Activated CD8-positive, alpha-beta memory T cell treated with anti-CD3 and anti-CD28 coated beads, Interleukin-2, amount 50 U/mL, for 24 hours (primary cell): ENCODE data around the gene SKP1.

Source experiments
- DNase-seq: peaks from one replicate; pipeline ENCODE4 v3.0.0-alpha.2; 2020; ENCODE audit errors: extremely low read depth

The SKP1 gene

DNA sequence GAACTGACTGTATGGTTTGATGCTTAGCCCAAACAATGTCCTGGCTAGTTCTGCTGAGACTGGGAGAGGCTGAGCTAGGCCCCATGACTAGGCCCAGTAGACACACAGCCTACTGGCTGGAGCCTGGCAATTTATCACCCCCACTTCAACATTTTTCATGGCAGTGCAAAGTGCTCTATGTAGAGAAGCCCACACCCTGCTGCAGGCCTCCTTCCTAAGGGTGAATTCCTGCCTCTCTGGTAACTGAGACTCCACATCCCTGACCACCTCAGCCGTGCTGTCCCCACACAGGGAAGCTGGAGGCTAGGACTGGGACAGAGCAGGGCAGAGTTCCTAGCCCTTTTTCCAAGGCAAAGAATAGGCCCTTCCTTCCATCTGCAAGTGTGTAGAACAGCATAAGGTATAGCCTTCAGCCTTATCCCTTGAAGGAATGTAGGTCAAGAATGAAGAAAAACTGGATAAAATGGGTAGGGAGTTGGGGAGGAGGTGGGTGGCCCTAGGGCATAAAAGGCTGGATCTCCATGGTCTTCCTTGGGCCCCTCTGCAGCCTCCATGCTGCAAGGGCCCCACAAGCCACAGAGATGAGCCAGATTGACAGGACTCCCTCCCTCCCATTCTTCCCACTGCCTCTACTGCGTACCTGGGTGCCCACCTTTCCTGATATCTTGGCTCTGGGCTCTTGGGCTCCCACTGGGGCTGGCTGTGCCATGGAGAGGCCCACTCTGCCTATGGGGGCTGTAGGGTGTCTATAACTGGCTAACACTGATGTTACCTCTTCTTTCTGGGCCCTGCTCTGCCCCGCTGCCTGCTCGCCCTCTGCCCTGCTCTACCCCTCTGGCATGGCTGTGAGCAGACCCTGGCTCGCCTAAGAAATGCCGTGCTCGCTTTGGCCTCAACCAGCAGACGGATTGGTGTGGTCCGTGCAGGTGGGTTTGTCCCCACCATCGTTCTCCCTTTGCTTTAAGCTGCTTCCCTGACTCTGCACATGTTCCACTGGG lies 32.5 kb downstream of the SKP1 start:
- no peak for DNase-seq

DNA sequence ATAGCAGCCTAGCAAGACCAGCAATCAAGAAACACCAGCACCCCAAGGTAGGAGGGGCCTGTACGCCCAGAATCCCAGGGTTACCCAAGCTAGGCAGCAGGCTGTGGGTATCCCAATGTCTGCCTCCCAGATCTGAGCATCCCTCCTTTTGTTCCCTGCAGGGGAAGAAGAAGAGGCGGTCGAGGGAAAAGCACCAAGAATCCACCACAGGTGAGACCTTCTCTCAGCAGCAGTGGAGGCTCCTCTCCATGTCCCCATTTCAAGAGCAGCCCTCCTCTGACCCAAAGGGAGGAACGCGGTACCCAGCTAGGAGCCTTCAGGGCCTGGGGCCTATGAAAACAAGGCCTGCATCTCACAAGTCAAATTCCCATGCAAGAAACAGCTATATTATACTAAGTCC lies 33.3 kb downstream of the SKP1 start:
- DNase-seq: no peak

DNA sequence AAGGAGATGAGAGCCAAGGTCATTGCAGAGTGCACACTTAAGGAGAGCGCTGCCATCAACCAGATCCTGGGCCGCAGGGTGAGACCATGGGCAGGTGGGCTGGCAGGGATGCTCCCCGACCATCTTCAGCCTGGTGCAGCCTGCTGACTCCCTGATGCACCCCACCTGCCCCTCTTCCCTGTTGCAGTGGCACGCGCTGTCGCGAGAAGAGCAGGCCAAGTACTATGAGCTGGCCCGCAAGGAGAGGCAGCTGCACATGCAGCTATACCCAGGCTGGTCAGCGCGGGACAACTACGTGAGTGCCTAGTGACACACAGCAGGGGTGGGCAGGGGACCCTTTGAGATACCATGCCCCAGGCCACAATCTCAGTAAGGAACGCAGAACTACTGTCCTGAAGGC lies 33.9 kb downstream of the SKP1 start:
- DNase-seq: no peak

- DNase-seq: no peak
Observed at GRCh38 chr5:134142052-134142451, 34.7 kb downstream of the SKP1 start.

GRCh38 chr5:134141331-134142050 lies 35.3 kb downstream of the SKP1 start:
- DNase-seq: no peak

GRCh38 chr5:134140530-134141201 lies 36.1 kb downstream of the SKP1 start:
- no peak for DNase-seq

GRCh38 chr5:134139891-134140469 lies 36.8 kb downstream of the SKP1 start:
- no peak for DNase-seq

GRCh38 chr5:134139377-134139851 lies 37.3 kb downstream of the SKP1 start:
- DNase-seq: no peak

- no peak for DNase-seq
Observed at GRCh38 chr5:134138416-134139376, 38.1 kb downstream of the SKP1 start.

- no peak for DNase-seq
Observed at GRCh38 chr5:134136771-134137170, 40.0 kb downstream of the SKP1 start.

GRCh38 chr5:134136221-134136631 lies 40.5 kb downstream of the SKP1 start:
- DNase-seq: no peak

- no peak for DNase-seq
Observed at GRCh38 chr5:134135091-134135655, 41.6 kb downstream of the SKP1 start.

- no peak for DNase-seq
Observed at GRCh38 chr5:134133995-134134541, 42.7 kb downstream of the SKP1 start.

DNA sequence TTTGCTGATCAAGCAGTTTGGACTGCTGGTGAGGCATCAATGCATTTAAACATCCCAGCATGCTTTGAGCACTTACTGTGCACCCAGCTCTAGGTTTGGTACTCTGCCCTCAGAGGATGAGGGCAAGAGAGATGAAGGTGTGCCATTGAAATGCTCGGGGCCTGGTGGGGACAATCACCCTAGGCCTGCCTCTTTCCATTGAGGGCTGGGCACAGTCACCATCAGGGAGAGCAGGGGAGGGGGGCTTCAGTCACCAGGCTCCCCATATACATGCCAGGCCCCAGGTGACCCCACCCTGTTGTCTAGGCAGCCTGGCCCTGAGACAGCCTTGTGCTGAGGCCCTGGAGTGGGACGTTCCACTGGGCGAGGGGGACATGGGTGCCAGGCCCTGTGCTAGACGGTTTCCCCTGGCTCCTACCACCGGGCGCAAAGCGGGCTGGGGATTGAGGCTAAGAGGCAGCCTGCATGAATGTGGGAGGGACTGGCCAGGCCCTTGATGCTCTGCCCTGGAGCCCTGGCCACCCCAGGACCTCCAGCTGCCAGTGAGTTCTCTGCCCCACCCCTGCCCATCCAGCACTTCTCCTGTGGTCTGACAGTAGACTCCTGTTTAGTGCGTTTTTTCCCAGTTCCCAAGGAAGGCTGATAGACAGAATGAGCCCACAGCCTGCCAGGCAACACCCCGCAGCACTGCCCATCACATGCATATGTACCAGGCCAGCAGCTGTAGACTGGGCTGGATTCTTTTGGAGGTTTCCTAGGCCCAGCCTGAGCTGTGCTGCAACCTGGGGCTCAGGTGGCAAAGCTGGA lies 43.4 kb downstream of the SKP1 start:
- no peak for DNase-seq

DNA sequence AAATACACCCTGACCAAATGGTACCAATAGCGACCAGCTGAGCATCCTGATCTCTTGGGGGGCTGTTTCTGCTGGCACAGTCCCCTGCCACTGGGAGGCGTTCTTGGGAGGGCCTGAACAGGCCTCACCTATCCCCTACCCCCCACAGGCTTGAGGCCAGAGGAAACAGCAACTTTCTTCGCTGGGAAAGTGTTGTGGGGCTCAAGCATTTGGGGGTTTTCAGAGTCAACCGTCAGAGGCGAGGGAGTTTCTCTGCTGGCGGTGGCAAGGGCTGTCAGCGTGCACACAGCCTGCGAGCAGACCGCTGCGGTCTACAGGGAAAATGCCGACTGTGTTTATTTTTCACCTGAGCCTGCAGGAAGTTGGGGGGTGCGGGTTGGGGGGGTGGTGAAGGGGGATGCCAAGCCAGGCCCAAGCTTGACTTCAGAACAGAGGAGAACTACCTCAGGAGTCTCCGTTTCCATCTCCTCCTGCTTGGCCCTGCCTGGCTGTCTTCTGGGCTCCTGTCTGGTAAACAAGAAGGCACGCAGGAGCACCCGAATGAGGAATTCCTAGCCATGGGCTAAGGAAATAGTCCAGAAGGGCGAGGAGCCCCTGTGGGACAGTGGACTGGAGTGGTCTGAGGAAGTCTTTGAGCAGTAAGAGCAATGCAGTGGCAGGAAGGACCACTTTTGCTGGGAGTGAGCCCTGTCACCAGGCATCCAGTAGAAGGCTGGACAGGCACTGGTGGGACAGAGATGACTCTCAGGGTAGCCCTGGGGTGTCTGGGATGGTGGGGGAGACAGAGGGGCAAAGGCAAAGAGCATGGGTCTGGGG lies 44.2 kb downstream of the SKP1 start:
- DNase-seq: no peak

- DNase-seq: no peak
Observed at GRCh38 chr5:134131578-134132350, 45.0 kb downstream of the SKP1 start.

DNA sequence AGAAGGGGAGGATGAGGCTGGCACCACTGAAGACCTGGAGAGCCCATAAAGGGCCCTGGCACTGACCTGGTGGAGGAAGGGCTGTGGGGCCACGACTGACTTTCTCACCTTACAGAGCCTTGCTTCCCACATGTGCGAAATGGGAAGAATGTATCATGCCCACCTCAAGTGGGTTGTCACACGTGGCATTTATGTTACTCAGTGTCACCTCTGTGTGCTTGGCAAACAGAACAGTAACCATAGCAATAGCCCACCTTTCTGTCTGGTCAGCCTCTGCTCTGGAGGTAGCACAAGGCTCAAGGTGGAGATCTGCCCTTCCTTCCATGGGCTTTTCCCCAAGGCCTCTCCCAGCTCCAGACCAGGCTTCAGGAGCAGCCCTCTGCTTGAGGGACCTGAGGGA lies 45.6 kb downstream of the SKP1 start:
- no peak for DNase-seq
